Endothelial cell of umbilical vein (primary cell): ENCODE results near the gene COG6.

Source experiments
- EZH2 ChIP-seq: IDR thresholded peaks from 2 replicates; pipeline ENCODE4 v1.6.1; 2012; ENCODE audit warnings: borderline replicate concordance, low read depth, mild to moderate bottlenecking, moderate library complexity, low read length, inconsistent platforms; ENCODE audit not compliant: severe bottlenecking
- GATA2 ChIP-seq: IDR thresholded peaks from 2 replicates; pipeline ENCODE4 v1.7.0; 2011; ENCODE audit warnings: low read depth, mild to moderate bottlenecking, moderate library complexity, mixed read lengths, low read length; ENCODE audit not compliant: insufficient read length, insufficient read depth
- TF ChIP-seq, protein P1 (sequence below), 2 donors: IDR thresholded peaks; 1 replicate in 1 of 2; 2 replicates in 1 of 2; pipeline ENCODE4 v1.5.1; 2011; ENCODE audit warnings: low read length in 2 of 2, mild to moderate bottlenecking in 2 of 2, moderate library complexity in 2 of 2, control low read depth in 1 of 2, inconsistent platforms in 1 of 2, low read depth in 1 of 2; ENCODE audit not compliant: insufficient read depth in 1 of 2; ENCODE audit errors: extremely low read depth in 1 of 2

DNA sequence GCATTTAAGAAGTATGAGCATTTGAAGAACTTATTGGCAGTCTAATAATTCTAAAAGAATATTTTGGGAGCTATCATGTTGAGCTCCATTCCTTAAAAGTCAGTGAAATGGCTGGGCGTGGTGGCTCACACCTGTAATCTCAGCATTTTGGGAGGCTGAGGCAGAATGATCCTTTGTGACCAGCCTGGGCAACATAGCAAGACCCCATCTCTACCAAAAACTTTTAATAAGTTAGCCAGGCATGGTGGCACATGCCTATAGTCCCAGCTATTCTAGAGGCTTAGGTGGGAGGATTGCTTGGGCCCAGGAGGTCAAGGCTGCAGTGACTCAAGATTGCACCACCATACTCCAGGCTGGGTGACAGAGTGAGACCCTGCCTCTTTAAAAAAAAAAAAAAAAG, 8.0 kb downstream of the COG6 start:
- TF ChIP-seq GATA2 (no peak), EZH2 (no peak)
- TF ChIP-seq, protein P1, sequence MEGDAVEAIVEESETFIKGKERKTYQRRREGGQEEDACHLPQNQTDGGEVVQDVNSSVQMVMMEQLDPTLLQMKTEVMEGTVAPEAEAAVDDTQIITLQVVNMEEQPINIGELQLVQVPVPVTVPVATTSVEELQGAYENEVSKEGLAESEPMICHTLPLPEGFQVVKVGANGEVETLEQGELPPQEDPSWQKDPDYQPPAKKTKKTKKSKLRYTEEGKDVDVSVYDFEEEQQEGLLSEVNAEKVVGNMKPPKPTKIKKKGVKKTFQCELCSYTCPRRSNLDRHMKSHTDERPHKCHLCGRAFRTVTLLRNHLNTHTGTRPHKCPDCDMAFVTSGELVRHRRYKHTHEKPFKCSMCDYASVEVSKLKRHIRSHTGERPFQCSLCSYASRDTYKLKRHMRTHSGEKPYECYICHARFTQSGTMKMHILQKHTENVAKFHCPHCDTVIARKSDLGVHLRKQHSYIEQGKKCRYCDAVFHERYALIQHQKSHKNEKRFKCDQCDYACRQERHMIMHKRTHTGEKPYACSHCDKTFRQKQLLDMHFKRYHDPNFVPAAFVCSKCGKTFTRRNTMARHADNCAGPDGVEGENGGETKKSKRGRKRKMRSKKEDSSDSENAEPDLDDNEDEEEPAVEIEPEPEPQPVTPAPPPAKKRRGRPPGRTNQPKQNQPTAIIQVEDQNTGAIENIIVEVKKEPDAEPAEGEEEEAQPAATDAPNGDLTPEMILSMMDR (IDR thresholded peaks at IDR 0.05; ENCODE audit: extremely low read depth in 1 of 2, insufficient read depth in 1 of 2, low read depth in 1 of 2, low read length in 2 of 2): no peak
